Activated CD4-positive, alpha-beta T cell treated with anti-CD3 and anti-CD28 coated beads, Interleukin-2, amount 50 U/mL, for 1 hour (primary cell): ENCODE results near the gene ZCCHC7.

ENCODE experiments used
- DNase-seq: peaks from one replicate; pipeline ENCODE4 v3.0.0-alpha.2; 2020

ZCCHC7 gene

DNA sequence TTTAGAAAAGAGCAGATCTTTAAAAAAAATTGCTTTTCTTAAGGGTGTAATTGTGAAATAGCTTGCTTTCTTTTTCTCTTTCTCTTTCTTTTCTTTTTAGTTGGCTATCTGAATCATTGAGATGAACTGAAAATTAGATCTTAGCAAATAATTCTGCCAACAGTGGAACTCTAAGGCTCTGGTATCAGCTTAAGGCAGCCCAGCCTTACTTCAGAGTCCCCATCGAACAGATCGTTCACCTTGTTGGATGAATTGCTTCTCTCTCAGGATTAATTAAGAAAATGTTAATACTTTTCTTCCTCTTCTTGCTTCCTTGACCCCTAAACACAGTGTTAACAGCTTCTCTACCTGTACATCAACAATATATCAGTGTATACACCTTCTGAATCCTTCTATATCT lies 92.1 kb downstream of the ZCCHC7 start:
- DNase-seq: no peak

DNA sequence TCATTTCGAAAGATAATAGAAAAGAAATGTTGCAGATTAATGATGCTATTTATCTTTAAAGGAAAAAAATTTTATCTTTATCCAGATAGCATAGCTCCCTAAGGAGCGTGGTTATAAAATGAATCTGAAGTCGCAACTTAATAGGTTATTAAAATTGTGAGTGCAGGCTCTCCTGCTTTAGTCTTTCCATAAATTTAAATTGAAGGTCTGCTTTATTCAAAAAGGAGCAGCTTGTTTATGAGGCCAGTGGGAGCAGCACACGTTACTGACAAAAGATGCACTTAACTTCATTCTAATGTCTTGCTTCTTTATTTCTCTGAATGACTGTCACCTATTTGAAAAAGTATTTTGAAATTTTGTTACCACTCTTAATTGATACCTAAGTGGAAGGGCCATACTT lies 95.0 kb downstream of the ZCCHC7 start:
- no peak for DNase-seq

DNA sequence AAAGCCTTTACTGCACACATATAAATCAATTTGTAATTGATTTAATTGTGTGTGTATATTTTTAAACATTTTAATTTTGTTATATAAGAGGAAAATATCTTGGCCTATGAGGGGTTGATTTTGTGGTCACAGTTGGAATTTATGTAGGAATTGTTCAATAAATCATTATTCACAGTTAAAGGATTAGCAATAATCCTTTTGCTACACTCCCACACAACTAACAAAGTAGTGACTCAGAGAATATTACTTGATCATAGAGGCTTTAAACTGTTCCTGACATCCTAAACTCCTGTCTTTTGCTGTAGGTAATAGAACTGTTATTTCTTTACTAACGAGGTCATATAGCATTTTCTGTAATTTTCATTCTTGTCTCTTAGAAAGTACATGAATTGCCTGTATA lies 95.5 kb downstream of the ZCCHC7 start:
- DNase-seq: no peak

DNA sequence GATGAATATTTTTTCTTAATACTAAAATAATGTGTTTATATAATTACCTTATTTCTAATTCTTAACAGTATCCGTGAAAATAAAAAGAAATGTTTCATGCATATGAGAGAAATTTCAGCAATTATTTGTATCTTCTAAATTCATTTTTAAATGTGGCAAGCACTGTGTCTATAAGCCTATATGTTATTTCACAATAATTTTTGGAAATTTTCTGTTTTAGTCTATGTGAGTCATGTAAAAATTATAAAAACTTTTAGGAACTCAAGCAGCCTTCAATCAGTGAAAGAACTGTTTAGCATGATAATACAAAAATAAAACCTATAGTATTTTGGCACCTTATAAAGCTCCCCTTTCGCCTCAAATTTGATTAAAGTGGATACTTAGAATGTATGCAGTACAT lies 96.8 kb downstream of the ZCCHC7 start:
- no peak for DNase-seq

DNA sequence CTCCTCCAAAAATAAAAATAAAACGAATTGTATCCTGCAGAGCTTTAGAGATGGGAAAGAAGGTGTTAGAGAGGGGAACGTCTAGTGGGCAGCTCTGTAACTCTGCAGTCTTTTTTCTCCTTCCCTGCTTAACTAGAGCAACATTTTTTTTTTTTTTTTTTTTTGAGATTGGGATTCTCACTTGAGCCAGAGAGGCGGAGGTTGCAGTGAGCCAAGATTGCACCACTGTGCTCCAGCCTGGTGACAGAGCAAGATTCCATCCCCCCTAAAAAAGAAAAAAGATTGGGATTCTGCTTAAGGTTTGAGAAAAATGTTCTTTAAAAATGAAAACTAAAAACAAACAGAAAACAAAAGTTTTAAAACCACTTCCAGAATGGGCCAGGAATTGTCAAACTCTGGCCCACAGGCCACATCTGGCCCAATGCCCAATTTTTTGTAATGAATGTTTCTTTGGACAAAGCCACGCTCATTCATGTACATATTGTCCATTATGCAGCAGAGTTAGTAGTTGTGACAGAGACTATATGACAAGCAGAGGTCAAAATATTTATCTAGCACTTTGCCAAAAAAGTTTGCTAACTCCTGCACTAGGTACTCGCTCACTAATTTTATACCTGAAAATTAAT lies 98.5 kb downstream of the ZCCHC7 start:
- DNase-seq: no peak

DNA sequence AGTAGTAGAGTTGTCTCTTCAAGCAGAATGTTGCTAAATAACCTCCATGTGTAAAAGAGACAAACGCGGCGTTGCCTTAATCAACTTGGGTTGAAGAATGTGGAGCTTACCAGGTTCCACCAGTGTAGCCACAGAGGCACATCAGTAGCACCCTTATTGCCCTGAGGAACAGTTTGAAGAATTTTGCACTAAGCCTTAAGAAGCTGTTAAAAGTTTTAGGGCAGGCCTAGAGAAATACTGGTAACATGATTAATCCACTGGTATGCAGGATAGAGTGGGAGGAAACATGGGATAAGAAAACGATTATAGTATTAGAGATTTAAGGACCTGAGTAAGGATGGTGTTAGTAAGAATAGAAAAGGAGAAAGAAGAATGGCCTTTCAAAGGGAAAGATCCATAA lies 100.6 kb downstream of the ZCCHC7 start:
- no peak for DNase-seq

DNA sequence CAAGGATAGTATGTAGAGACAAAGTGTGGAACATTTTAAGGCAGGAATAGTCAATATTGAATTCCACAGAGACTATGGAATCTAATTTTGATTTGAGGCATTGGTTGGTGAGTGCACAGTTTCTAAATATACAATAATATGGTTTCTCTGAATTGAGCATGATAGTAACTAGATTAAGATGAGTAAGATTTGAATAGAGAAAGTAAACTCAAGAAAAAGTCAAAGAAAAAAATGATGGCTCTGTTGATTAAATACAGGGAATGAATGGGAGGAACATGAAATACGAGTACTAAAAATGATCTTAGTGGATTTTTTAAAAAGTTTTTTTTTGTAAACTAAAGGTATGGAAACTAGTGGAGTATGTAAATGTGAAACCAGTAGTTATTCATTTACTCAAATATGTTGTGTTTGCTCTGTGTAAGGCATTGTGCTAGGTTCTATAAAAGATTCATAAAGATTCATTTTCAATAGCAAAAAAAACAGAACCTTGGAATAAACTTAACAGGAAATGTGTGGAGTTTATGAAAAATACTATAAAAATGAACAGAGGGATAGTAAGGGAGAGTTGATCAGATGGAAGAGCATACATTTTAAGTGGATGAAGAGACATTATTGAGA lies 101.2 kb downstream of the ZCCHC7 start:
- no peak for DNase-seq

DNA sequence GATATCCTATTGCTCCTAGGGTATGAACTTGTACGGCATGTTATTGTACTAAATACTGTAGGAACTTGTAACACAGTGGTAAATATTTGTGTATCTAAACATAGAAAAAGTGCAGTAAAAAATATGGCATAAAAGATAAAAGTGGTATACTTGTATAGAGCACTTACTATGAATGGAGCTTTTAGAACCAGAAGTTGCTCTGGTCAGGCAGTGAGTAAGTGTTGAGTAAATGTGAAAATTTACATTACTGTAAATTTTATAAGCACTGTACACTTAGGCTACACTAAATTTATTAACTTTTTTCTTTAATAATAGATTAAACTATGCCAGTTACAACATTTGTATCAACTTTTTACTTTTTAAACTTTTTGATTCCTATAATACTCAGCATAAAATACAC lies 109.1 kb downstream of the ZCCHC7 start:
- DNase-seq: no peak

DNA sequence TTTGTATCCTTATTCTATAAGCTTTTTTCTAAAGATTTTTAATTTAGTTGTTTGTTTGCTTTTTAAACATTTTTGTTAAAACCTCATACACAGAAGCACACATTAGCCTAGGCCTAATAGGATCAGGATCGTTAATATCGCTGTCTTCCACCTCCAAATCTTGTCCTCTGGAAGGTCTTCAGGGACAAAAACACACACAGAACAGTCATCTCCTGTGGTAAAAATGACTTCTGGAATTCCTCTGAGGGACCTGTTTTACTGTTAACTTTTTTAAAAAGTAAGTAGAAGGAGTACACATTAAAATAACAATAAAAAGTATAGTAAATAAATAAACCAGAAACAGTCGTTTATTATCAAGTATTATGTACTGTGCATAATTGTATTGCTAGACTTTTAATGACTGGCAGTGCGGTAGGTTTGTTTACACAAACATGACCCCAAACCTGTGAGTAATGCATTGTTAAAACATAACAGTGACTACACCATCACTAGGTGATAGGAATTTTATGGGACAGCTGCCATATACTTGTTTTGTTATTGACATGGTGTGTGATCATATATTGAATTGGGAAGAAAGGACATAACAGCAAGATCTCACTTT lies 109.6 kb downstream of the ZCCHC7 start:
- DNase-seq: no peak

DNA sequence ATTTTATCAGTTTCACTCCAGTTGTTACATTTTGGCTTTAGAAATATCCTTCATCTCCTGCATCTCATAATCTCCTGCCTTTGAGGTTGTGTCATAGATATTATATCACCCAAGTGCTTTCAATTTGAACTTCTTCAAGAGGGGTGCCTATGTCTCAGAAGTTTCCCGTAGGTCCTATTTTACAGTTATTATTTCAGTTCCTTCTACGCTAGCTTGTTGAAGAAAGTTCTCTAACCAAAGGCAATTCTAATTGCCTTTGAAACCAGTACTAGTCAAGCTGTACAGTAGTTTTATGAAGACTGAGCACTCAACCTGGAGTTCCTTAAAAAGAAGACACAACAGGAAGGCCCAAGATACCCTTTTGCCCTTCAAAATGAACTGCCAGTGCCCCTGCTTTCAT lies 116.4 kb downstream of the ZCCHC7 start:
- DNase-seq: no peak

DNA sequence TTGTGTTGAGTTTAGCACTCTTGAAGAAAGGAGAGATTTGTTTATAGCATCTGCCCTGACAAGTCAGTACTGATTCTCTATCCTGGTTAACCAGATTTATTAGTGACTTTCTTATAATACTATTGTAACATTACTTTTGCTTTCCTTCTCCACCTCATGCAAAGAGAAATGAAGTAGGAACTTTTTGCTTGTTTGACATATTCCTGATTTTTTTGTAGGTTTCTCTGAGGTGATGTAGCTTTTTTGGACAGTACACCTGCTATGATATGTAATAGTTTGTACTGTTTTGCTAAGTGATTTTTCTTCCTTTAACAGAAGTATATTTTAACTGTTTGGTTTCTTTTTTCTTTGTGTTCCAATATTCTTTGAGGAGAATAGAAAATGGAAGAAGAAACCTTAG lies 117.7 kb downstream of the ZCCHC7 start:
- DNase-seq: no peak

DNA sequence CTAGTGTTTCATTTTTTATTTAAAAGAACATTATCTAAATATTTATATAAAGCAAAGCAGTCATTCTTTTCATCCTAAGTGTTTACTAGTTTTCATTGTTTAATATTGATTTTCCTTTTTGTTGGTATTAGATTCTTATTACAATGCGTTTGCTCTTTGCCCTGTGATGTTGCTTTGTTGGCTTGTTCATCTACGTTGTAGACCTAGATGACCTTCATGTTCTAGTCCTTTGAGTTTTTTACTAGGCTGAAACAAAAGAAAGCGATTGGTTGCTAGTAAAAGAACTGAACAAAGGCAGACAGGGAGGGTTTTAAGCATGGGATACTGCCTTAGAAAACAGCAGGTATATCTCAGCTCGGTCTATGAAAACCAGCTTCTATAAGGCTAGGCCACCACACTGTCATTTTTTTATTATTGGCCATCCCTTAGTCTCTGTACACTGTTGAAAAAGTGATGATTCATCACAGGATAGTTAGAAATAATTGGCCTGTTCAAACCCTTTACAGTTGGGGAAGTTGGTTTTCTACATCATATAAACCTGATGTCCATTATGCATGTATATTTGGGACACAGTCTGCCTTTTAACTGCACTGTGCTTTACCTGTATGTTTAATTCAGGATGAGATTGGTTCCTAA lies 119.0 kb downstream of the ZCCHC7 start:
- DNase-seq: no peak

DNA sequence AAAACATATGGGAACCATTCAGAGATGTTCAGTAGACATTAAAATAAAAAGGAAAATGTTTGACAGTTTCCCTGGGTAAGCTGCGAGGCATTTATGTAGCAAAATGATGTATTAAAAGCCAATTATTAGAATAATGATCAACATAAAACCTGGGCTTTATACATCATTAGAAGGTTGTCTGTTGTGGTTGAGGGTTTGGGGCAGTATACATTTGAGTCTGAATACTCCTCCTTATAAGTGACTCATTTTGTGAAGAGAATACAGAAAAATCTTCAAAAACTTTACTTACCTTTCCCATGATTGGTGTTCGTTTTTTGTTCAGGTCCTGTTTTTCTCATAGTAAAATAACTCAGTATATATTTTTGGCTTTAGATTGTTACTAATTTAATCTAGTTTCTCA lies 119.5 kb downstream of the ZCCHC7 start:
- DNase-seq: no peak

DNA sequence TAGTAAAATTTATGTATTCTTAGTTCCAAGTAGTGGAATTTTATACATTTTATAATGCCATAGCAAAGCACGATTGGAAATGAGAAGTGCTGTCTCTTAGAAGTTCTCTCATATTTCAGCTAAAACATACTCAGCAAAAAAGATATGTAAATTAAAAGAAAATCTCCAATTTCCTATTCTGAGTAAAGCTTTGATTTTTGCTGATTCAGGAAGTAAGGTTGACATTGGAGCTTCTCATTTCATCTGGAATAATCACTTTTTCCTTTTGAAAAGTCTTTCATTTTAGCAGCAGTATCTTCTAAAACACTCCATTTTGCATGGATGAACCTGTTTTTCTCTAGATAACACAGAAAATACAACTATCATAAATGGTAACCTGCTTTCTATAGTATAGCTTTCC lies 121.0 kb downstream of the ZCCHC7 start:
- DNase-seq: no peak

DNA sequence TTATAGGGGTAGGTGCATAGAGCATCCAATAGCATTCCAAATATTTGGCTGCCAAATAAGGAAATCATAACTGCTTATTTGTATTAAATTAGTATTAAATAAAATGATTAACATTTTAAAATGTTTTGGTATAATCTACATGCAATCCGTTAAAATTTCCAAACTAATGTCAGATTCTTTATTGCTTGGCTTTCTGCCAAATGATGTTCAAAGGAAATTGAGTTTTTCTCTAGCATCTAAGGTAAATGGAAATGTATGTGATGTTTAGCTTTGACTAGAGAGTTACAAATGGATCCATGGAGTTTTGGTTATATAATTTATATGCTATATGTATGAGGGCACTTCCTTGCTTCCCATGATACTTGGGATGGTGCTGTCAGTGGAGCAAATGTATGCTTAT lies 121.7 kb downstream of the ZCCHC7 start:
- no peak for DNase-seq

DNA sequence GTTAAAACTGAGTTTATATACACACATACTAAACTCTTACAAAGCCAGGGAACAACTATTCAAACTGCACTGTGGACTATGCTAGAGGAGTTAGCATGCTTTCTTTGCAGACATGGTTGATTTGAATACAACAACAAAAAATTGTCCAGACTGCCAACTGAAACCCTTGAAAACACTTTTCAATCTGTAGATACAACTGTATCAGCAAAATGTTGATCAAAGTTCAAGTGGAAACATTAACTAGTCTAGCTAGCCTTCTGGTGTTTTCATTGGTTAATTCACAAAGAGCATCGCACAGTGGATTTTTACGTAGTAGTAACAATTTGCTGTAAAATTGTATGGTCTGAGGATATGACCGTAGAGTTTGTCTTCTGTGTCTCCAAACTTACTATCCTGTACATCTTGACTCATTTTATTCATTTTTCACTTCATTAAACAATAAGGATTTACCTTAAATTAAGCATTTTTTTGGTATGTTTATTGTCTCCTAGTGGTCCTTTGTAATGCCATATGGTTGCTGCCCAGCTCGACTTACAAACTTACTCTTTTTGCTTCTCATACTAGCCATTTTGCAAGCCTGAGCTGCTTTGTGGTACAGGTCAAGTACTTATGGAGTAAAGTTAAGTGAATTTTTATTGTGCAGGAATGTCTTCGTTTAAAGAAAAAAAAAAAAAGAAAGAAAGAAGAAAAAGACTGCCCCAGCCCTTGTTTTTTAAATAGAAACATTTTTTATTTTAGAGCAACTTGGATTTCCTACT lies 123.4 kb downstream of the ZCCHC7 start:
- no peak for DNase-seq

DNA sequence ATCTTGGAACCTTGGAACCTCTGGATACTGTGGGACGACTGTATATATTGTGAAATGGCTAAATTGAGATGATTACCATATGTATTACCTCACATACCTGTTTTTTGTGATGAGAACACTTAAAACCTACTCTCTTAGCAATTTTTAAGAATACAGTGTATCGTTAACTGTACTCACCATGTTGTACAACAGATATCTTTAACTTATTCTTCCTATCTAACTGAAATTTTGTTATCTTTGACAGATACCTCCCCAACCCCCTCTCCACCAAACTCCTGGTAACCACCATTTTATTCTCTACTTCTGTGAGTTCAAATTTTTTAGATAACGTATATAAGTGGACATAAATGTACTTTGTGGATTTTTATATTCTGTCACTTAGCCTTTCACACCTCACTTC lies 126.5 kb downstream of the ZCCHC7 start:
- no peak for DNase-seq

DNA sequence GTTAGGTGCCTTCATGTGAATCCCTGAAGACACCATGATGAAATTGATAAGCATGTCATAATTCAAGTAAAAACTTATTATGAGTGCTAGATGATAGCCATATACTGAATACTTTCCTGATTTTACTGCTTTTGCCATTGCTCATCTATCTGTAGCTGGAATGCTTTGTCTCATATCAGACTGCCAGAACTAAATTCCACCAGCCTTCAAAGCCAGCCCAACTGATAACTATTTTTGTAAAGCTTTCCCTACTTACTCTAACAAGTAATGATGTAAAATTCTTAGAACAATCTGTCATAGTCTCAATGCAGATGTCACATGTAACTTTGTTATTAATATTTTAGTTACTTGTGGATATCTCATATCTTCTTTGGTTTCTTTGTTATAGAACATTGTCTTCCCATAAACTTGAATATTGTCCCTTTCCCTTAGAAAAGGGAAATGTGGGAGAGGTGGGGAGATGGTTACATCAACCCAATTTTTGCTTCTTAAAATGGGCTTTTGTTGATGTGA lies 128.3 kb downstream of the ZCCHC7 start:
- no peak for DNase-seq

DNA sequence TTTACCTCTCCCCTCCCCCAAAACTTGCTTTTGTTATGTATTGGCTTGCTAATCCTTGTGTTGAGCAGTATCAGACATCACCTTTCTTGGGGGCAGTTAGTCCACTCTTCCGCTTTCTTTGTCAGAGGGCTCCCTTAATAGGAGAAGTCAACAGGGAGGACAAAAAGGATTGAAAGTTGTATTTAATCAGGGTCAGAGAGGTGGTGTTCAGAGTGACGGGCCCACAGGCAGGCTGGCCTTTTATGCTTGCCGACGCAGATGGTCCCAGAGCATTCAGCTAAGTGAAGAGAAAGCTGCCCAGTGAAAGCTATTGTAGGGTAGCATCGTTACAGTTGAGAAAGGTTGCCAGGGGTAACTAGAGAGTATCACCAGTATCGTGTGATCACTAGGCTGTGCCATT lies 131.1 kb downstream of the ZCCHC7 start:
- DNase-seq: no peak

DNA sequence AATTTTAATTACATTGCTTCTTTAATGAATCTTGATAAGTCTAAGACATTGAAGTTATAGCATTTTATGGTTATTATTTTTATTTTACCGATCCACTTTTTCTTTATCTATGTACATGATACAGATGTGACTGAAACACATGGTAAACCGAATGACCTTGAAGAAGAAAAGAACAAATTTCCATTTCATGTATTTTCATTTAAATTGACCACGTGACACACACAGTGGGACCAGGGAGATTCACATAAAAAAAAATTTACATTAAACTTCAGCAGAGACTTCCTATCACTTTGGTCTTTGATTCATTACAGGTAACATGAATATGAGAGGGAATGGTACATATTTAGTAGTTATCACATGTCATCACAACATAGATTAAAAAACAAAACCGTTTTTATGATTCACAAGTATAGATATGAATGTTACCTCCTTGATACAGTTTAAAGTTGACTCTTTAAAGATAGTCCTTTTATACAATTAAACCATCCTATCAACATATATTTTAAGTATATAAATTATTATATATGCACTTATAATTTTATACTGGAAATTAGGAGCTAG lies 133.1 kb downstream of the ZCCHC7 start:
- no peak for DNase-seq

DNA sequence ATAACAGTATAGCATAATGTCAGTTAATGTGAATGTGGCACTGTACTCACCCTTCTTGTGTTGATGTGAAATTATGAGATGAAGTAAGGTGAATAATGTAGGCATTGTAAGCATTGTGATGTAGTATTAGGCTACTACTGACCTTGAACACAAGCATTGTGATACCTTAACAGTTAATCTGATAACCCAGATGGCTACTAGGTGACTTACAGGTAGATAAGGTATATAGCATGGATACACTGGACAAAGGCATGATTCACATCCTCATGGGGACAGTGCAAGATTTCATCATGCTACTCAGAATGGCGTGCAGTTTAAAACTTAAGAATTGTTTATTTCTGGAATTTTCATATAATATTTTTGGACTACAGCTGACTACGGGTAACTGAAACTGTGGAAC lies 134.8 kb downstream of the ZCCHC7 start:
- DNase-seq: no peak

DNA sequence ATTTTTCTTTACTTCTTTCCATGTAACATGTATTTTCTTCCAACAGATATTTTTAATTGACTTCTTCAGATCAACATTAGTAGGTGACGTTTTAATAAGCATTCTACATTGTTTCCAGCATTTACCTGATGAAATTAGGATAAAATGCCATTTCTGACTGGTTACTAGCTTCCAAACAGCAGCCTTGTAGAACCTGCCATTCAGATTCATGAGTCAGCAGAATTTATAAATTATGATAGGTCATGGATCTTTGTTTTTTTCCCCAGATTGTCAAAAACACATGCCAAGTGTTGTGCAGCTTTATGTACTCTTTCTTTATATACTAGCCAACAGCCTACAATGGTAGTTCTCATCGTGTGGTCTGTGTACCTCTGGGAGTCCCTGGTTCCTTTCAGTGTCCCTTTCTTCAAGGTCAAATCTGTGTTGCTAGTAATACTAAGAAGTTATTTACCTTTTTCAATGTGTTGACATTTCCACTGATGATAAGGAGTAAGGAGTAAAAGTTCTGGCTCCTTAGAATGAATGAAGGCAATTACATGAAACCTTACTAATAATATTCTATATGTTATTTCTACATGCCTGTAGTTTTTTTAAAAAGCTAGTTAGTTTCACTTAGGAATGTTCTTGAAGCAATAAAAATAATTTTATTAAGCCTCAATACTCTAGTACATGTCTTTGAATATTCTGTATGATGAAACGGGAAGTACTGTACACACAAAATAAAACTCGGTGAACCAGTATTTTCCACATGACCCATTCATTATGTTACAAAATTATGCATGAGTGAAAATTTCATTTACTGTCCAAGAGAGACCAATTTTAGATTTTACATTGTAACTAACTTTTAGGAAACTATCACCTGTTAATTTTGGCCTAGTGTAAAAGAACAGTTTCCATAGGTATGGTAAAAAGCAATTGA lies 135.8 kb downstream of the ZCCHC7 start:
- DNase-seq: no peak
